HG02884 (cell line): ENCODE data around the gene DNASE1L3.

Source experiments
- ATAC-seq: cut with Tn5 transposase; IDR thresholded peaks from one replicate; pipeline ENCODE4 v1.9.1; 2021; ENCODE audit warnings: mild to moderate bottlenecking, moderate library complexity; ENCODE audit not compliant: unreplicated experiment

The DNASE1L3 gene

DNA sequence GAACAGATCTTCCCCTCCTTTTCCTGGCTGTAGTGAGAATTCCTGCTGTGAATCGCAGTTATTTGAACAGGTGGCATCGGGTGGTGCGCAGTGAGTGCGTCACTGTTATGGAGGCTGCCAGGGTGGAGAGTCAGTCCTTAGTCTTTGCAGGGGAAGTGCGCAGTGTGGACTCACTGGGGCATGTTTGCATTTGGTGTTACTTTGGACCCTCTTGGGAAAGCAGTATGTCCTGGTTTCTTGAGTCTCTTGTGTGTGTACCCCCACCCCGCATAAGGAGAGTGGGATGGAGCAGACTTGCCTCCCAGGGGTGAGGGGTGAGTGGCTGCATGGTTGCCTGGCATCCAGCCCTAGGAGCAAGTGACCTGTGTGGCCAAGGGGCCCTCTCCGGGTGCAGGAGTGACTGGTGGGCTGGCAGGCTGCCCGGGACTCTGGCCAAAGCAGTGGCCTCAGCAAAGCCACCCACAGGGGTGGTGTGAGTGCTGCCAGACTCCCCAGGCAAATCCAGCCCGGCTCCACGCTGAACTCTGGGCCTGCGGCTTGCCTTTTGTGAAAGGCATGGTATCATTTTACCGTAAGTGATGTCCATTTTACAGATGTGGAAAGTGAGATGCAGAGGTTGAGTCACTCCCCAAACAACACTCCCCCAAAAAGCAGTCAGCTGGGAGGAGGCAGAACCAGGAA lies 46.4 kb downstream of the DNASE1L3 start:
- no peak for ATAC-seq

DNA sequence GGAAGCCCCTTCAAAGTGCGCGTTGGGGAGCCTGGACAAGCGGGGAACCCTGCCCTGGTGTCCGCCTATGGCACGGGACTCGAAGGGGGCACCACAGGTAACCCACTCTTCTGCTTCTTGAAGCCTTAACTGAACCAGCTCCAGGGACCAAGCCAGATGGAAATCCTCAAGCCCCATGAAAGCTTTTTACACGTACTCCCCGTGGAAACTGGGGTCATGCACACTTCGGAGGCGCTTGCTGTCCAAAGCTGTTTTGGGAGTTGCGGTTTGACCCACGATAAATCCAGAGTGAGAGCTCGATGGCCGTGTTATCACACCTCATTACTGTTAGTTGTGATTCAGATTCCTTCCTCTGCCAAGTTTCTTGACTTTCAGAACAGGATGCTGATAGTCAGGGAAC lies 47.5 kb downstream of the DNASE1L3 start:
- no peak for ATAC-seq

DNA sequence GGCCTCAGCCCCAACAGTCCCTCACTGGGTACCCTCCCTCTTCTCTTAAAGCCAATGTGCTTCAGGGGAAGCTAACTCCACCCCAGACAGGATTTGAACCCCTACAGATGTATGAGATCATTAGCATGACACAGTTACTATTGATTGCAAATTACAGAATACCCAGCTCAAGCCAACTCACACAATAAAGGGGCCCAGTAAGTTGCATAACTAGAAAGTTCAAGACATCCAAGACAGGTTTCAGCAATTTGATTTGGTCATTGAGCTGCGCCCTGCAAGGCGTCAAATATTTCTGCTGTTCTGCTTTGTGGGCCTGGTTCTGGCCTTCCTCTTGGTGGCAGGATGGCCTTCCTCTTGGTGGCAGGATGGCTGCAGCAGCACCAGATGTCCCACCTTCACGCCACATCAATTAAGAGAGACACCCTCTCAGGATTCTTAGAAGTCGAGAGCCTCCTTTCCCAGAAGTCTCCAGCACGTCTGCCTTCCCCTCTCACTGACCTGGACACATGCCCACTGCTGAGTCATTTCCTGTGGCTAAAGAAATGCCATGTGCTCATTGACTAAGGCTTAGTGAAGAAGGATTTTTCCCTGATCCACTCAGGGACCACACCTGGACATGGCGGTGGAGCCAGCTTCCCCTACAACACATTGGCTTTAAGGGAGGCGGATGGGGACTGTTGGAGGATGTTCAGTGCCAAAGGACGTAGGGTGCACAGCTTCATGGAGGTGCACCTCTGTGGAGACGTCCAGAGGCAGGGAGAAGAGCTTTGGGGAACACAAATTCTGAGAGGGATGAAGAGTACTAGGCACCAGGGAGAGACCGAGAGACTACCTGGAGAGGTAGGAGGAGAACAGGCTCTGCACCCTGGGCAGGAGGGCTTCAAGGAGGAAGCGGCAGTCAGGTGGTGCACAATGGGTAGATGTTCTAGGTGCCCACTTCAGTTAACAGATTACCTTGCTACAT lies 49.1 kb downstream of the DNASE1L3 start:
- ATAC-seq = no peak

DNA sequence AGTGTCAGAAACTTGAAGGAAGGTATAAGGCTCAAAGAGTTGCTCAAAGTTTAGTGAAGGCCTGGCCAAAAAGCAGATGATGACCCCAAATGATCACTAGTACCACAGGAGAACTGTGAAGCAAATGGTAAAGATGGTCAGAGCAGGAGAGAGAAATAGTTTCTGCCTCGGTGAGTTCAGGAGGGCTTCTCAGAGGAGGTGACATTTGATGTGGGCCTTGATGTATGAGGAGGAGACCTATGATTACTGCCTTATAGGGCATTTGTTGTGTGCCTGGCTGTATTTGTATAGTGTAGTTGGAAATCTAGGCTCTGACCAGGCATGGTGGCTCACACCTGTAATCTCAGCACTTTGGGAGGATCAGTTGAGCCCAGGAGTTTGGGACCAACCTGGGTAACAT lies 50.4 kb downstream of the DNASE1L3 start:
- ATAC-seq = no peak

DNA sequence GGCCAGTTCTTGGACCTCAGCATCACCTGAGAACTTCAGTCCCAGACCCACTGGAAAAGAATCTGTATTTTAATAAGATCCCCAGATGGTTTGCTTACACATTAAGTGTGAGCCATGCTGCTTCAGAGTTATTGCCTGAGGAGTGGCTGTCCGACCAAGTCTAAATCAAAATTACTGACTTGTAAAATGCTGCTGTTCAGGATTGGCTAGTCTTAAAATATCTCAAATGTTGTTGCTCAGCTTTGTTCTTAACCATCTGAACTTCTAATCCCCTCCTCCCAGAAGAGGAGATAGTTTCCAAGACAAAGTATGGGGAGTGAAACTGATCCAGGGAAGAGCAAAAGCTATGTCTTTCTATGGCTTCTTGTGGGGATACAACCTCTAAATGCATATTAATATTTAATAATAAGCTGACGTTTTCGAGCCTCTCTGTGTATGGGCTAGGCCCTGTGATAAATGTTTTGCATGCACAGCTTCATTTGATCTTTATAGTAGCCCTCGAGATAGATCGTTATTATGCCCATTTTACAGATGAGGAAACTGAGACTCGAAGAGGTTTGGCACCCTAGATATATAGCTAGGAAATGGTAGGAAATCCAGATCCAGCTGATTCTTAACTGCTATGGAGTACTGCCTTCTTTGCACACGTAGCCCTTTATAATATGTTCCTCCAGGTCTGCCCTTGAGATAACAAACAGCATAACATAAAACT lies 52.2 kb downstream of the DNASE1L3 start:
- no peak for ATAC-seq

DNA sequence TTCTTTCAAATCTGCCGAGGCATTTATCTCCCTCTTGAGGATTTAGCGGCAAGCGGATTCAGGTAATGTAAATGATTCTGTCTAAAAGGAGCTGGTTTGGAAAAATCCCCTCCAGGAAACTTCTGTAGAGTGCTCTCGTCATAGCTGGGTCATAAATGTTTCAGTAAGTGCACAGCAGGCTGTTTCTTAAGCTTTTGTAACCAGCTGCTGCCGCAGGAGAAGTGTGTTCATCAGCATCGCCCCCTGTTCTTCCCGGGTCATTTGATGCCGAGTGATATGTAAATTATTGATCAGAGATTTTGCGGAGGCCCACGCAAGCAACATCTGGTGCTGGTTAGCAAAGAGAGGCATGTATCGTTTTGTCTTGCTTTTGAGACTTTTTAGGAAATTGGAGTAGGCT lies 53.1 kb downstream of the DNASE1L3 start:
- no peak for ATAC-seq

DNA sequence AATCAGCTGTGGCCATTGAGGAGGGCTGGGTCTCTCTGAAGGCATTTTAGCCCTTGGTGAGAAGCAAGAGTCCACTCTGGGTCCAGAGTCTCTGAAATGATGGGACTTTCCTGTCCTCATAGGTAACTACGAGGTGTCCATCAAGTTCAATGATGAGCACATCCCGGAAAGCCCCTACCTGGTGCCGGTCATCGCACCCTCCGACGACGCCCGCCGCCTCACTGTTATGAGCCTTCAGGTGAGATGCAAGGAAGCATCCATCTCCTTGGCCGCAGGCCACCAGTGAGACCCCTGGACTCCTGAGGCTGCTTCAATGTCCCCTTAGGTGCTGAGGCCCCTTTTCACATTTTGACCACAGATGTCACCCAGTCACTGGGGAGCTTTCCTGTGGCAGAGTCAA lies 54.9 kb downstream of the DNASE1L3 start:
- no peak for ATAC-seq

DNA sequence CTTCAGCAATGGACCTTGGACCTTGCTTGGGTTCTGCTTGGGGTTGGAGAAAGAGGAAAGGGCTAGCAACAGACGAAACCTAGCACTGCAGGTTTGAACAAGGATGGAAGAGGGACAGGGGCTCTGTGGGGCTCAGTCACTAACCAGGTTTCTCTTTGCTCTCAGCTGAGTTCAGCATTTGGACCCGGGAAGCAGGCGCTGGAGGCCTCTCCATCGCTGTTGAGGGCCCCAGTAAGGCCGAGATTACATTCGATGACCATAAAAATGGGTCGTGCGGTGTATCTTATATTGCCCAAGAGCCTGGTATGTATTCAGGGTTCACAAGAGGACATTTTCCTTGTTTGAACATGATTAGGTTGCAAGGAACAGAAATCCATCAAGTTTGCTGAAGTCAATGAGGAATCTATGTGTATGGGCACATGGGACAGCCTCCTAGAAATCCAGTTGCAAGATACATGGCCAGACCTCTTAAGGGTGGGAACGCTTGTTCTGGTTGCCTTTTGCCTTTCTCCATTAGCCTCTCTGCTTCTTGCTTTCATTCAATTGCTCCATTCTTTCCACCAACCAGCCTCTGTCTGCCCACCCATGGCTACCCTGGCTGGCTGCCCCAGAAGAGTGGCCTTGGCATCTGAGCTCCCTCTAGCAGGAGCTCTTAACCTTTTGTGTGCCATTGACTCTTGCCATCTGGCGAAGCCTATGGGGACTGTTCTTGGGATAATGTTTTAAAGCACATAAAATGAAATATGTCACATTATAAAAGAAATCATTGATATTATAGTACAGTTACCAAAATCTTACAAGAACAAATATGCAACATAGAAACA lies 55.9 kb downstream of the DNASE1L3 start:
- ATAC-seq = no peak

DNA sequence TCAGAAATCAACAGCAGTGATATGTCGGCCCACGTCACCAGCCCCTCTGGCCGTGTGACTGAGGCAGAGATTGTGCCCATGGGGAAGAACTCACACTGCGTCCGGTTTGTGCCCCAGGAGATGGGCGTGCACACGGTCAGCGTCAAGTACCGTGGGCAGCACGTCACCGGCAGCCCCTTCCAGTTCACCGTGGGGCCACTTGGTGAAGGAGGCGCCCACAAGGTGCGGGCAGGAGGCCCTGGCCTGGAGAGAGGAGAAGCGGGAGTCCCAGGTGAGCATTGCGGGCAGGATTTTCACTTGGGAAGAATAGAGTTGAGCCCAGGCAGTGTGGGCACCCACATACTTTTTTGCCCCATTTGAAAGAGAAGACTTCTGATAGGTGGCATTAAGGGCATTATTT lies 57.4 kb downstream of the DNASE1L3 start:
- ATAC-seq = no peak

DNA sequence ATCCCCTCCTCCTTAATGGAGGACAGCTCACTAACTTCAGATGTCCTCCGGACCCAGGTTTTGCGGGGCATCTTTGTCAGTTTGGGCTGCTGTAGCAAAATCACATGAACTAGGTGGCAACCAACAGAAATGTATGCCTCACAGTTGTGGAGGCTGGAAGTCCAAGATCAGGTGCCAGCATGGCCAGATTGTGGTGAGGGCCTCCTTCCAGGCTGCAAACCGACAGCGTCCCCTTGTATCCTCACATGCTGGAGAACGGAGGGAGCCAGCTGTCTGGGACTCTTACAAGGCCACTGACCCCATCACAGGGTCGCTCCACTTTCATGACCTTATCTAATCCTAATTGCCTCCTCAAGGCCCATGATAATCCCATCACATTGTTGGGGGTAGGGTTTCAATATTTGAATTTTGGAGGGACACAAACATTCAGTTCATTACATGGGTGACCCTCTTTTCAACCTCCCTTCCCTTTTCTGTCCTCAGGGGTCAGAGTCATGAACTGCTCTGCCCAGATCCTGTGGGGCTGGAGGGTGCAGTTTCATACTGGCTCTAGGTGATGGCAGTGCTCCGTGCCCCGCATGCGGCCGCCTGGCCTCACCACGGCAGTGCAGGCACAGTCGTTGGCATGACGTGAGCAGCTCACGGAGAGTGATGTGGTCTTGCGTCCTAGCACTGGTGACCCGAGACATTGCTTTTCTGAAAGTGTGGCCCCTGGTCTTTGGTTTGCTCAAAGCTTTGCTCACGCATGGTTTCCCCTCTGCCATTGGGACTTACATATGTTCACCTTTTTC lies 58.4 kb downstream of the DNASE1L3 start:
- no peak for ATAC-seq

DNA sequence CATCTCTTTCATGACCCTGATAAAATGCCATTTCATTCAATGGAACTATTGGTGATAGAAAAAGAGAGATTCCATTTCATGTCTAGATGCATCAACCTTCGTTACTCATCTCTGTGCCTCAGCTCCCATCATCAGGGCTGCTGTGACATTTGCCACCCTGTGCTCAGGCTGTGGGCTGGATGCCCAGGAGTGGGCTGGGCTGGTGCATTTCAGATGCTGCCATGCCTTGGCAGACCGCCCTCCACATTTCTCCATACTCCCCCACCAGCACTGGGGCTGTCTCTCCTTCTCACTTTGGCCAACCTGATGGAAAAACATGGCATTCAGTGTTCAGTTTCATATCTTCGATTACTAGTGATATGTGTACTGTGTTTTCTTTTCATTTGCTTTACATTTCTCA lies 59.1 kb downstream of the DNASE1L3 start:
- ATAC-seq = no peak

DNA sequence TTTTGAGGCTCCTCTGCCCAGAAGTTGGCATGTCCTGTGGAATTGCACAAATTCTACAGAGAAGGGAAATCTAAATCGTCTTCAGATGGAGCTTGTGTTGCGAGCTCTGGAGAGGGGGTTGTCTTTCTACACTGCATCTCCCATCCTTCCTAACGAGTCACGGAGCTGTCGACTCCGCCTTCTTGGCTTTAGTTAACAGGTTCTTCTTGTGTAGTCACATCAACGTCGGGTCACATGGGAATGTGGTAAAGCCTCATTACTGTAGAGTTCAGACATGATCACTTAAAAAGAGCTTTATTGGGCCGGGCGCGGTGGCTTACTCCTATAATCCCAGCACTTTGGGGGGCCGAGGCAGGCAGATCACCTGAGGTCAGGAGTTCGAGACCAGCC lies 60.0 kb downstream of the DNASE1L3 start:
- ATAC-seq = no peak

DNA sequence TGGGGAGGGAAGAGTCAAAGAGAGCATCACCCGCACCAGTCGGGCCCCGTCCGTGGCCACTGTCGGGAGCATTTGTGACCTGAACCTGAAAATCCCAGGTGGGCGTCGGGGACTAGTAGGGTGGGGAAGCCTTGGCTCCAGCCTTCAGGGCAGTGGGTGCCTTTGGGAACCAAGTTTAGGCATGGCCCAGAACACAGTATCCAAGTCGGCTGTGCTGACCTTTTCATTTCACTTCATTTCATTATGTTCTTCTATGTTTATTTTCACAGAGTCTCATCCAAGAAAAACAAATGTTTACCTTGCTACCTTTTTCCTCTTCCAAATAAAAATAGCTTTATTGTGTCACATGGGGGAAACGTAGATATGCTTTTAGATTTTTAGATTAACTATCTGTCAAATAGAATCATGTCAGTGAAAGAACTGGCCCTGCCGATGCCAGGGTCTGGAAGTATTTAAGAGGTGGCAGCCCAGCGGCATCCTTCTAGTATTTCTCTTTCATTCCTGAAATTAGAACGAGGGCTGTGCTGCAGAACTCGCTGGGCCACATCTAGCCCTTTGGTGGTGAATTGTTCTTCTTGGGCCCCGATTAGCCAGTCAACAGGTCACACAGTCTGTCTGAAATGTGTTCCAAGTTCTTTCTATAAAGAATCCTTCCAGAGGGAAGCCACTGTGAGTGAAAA lies 60.5 kb downstream of the DNASE1L3 start:
- ATAC-seq = no peak

DNA sequence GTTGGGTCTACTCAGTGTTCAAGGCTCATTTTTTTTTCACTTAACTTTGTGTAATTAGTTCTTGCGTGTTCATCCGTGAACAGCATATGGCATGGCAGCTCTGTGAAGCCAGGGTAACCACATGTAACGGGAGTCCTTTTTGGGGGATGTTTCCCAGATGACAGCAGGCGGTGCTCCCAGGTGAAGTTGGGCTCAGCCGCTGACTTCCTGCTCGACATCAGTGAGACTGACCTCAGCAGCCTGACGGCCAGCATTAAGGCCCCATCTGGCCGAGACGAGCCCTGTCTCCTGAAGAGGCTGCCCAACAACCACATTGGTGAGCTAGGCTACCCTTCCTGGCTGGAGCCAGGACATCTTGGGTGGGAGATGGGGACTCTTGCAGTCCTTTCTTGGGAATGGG lies 62.7 kb downstream of the DNASE1L3 start:
- ATAC-seq = no peak

DNA sequence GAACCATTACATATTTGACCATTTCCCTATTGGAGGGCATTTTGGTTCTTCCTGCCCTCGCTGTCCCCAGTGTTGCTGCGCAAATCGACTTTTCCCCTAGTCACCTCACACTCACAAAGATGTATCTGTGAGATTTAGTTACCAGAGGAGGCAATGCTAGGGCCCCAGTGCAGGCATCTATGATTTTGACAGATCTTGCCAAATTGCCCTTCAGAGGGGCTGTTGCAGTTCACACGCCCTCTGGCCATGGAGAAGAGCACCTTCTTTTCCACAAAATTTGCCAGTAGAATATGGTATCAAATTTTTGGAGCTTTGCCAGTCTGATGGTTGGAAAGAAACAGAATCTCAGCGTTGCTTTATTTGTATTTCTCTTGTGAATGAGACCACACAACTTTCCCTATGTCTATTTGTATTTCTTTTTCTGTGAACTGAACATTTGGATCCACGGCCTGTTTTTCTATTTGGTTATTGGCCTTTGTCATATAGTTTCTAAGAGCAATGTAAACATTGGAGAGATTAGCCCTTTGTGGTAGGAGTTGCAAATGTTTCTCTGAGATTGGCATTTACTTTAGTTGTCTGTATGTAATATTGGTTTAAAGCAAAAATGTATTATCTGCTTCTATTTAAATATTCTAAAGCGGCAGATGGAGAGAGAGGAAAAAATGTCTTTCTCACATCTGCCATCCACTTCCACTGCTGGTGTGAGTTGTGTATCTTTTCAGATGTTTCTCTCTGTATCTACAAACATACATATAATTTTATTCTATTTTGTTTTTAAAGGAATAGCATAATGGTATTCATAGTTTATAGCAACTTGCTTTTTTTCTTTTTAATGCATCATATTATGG lies 66.1 kb downstream of the DNASE1L3 start:
- no peak for ATAC-seq

DNA sequence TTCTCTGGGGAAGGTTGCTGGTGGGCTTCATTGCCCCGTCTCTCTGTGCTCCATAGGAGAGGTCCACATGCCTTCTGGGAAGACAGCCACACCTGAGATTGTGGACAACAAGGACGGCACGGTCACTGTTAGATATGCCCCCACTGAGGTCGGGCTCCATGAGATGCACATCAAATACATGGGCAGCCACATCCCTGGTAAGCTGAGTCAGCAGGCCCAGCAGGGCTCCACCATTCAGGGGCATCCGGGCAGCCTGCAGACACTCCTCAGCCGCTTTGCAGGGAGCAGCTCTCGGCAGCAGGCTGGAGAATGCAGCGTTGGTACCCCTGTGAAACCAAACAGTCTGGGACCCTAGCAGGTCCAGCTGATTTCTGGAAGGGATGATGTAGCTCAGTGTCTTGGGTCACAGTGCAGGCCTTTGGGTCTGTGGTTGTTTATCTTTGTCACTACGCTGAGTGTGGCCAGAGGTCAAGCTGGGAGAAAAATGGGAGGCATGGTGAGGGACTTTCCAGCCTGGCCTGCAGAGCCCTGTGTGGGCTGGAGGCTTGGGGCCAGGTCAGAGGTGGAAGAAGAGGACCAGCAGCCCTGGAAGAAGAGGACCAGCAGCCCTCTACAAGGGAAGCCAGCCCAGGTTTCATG lies 67.2 kb downstream of the DNASE1L3 start:
- ATAC-seq = no peak
